Measurements from ENCODE around the gene USHBP1. TPM values are rescaled to one million over a fixed set of nuclear protein-coding genes. Genes with fewer than 3 reads are reported as not detected.
A peak's percentile ranks its signal among the peaks of the same experiment; 100 is the strongest.

Gene USHBP1
- total and polyA plus RNA-seq, 7 donors = 2.6 to 8.6 (median 3.7) TPM

GRCh38 chr19:17240062-17240752 is 24.3 kb downstream of the USHBP1 start:
- no peak for ATAC-seq
- DNase-seq = no peak
- Histone ChIP-seq H3K4me1 (peaks cover 30% of the 10 kb centered on the region), H3K4me3 (no peak overlapping the region), H3K27me3 (ENCODE audit: insufficient read depth in 3 of 3, low read length in 2 of 3) (no peaks in the 10 kb centered on the region), H3K27ac (no peak overlapping the region), H3K36me3 (ENCODE audit: insufficient read depth in 1 of 2, low read depth in 1 of 2) (peaks cover 3 to 34% of the 10 kb centered on the region in 2 donors), H3K9me3 (no peaks in the 10 kb centered on the region)
- TF ChIP-seq CTCF (IDR thresholded peaks at IDR 0.05) = no peak
- intact Hi-C loops (cut with DNase I) = no loop called here
- WGBS, 3 donors = 66 to 71% (median 66%) methylated on average over 24 of the region's 24 CpGs

GRCh38 chr19:17237747-17238706 is 26.5 kb downstream of the USHBP1 start:
- Histone ChIP-seq H3K4me3 (no peak overlapping the region), H3K27me3 (ENCODE audit: insufficient read depth in 3 of 3, low read length in 2 of 3) (no peaks in the 10 kb centered on the region), H3K27ac (no peak overlapping the region), H3K4me1 (peaks cover 35% of the 10 kb centered on the region), H3K36me3 (ENCODE audit: insufficient read depth in 1 of 2, low read depth in 1 of 2) (peaks cover 3 to 39% of the 10 kb centered on the region in 2 donors), H3K9me3 (no peaks in the 10 kb centered on the region)
- no peak for TF ChIP-seq CTCF (IDR thresholded peaks at IDR 0.05)
- ATAC-seq (no peak), DNase-seq (no peak)
- intact Hi-C loops (cut with DNase I) = no loop called here
- 90 to 95% (median 90%) methylated on average over 13 of the region's 13 CpGs for WGBS, 3 donors

GRCh38 chr19:17236811-17237543 is 27.6 kb downstream of the USHBP1 start:
- WGBS, 3 donors = 84 to 85% (median 84%) methylated on average over 18 of the region's 18 CpGs
- H3K27ac ChIP-seq = peak overlapping the region; percentile 38

More at GRCh38 chr19:17236811-17237543, 27.6 kb downstream of the USHBP1 start:
- Histone ChIP-seq H3K4me3 (no peak overlapping the region), H3K4me1 (peaks cover 25% of the 10 kb centered on the region), H3K27me3 (ENCODE audit: insufficient read depth in 3 of 3, low read length in 2 of 3) (no peaks in the 10 kb centered on the region), H3K9me3 (no peaks in the 10 kb centered on the region), H3K36me3 (ENCODE audit: insufficient read depth in 1 of 2, low read depth in 1 of 2) (peaks cover 3 to 50% of the 10 kb centered on the region in 2 donors)
- no peak for TF ChIP-seq CTCF (IDR thresholded peaks at IDR 0.05)
- ATAC-seq = no peak
- DNase-seq = peak in 1 of 2 donors; percentile 49
- intact Hi-C loops (cut with DNase I) = no loop called here
